Activated T-helper 9 cell treated with anti-CD3 and anti-CD28 coated beads, Interleukin-2, amount 50 U/mL, for 16 hours (primary cell): ENCODE measurements around the gene B4GALT6.
"Not testable (repeated sequence)": the region's sequence is repeated elsewhere in the genome, so short reads cannot be mapped to it uniquely, and the experiment has no call there.

Source experiments
- DNase-seq: peaks from one replicate; pipeline ENCODE4 v3.0.0-alpha.2; 2020; ENCODE audit warnings: low read depth

B4GALT6 gene, protein sequence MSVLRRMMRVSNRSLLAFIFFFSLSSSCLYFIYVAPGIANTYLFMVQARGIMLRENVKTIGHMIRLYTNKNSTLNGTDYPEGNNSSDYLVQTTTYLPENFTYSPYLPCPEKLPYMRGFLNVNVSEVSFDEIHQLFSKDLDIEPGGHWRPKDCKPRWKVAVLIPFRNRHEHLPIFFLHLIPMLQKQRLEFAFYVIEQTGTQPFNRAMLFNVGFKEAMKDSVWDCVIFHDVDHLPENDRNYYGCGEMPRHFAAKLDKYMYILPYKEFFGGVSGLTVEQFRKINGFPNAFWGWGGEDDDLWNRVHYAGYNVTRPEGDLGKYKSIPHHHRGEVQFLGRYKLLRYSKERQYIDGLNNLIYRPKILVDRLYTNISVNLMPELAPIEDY

DNA sequence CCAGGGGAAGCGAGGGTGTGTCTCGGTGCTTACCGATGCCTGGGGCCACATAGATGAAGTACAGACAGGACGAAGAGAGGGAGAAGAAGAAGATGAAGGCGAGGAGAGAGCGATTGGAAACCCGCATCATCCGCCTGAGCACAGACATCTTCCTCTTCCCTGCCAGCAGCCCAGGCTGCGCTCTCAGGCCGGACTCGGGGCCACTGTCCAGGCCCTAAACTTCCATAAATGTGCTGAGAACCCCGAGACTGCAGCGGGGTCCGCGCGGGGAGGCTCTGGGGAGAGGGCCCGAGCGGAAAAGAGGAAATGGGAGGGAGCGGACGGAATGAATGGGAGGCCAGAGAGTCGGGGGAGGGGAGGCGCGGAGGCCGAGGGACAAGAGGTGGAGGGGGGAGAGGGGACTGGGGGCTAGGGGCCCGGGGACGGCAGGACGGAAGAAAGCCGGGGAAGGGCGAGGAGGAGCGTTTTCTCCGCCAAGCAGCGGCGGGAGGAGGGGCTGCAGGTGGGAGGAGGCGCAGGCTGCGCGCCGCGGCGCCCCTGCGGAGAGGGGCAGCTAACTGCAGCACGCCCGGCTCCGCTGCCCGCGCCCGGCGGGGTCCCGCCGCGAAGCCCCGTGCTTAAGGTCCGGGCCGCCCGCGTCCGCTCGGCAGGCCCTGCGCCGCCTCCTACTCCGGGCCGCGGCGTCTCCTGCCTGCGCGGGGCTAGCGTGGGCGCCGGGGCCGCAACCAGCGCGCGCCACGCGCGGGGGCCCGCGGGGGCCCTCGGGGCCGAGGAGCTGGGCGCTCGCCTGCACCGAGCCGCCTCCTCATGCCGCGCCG lies at the start of gene B4GALT6:
Gene B4GALT6, minus strand, starts transcription at position 303 of the 818 bp plus-strand sequence. Its CDS starts 155 bp downstream, at position 148.
- DNase-seq: no peak

GRCh38 chr18:31731628-31732027 lies 47.2 kb upstream of the B4GALT6 start:
- no peak for DNase-seq

DNA sequence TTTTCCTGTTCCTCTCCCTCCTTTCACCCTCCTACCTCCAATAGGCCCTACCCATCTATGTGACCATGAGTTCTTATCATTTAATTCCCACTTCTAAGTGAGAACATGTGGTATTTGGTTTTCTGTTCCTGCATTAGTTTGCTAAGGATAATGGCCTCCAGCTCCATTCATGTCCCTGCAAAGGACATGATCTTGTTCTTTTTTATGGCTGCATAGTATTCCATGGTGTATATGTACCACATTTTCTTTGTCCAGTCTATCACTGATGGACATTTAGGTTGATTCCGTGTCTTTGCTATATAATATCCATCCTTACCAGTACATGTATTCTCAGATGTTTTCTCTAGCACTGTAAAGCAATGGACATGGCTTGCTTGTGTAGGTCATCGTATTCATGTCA lies 44.8 kb upstream of the B4GALT6 start:
- DNase-seq: not testable (repeated sequence)

DNA sequence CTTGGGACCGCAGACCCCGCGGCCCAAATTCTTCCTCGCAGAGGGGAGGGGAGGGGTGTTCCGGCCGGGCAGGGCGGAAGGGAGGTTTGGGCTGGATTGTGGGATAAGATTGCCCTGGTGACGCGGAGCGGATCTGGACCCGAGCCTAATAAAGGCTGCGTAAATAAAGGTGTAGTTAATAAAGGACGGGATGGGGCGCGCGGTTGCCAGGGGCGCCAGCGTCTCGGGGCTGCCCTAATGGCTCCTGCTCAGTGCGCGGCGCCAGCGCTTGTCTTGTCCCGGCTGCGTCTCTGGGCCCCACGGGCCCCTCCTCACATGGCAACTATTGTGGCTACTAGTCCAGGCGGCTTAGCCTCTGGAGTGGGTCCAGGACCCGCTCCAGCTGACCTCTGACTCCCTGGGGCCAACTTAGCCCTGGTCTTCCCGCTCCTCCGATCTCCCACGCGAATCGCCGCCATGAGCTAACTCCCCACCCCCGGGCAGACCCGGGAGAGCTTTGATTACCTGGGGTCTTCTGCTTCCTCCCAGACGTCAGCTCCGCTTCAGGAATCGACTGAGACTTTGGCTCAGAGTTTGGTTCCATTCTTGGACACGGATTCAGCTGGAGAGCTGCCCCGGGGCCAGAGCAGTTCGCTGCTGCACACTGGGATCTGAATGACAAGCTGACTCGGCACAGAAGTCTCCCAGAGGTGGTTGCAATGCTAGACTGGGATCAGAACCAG lies 39.8 kb upstream of the B4GALT6 start:
- no peak for DNase-seq

- no peak for DNase-seq
Measured at GRCh38 chr18:31723639-31723989, 39.2 kb upstream of the B4GALT6 start.

DNA sequence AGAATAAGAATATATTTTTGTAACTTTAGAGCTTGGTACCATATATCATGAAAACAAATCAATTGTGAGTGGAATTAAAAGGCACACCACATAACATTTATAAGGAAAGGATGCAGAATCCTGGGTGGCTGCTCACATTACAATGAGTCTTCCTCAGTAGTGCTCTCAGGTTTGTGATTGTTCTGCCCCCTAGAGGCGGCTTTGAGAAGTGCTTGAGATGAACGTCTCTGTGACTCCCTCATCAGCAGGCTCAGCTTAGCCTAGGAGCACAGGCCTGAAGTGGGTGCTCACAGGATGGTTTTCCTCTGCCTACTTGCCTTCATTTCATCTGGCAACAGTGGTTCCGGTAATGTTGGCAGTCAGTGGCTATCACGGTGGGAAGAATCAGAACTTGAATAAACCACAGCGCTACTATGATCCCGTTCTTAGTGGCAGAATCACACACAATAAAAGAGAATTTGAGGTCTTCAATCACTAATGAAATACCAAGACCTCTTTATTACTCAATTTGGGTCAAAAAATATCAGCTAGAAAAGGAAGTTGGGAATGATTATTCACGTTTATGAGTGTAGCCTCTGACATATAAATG lies 38.1 kb upstream of the B4GALT6 start:
- DNase-seq: peak; percentile 46

DNA sequence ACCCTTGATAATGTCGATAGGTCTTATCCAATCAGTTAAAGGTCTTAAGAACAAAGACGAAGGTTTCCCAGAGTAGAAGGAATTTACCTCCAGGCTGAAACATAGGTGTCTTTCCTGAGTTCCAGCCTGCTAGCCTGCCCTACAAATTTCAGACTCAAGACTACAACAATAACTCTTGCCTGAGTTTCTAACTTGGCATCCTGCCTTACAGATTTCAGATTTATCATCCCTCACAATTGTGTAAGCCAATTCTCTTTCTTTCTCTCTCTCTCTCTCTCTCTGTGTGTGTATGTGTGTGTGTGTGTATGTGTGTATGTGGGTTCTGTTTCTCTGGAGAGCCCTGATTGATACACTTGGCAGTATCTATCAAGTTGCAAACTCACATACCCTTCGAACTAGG lies 37.2 kb upstream of the B4GALT6 start:
- DNase-seq: no peak

- no peak for DNase-seq
Measured at GRCh38 chr18:31720867-31721266, 36.5 kb upstream of the B4GALT6 start.

DNA sequence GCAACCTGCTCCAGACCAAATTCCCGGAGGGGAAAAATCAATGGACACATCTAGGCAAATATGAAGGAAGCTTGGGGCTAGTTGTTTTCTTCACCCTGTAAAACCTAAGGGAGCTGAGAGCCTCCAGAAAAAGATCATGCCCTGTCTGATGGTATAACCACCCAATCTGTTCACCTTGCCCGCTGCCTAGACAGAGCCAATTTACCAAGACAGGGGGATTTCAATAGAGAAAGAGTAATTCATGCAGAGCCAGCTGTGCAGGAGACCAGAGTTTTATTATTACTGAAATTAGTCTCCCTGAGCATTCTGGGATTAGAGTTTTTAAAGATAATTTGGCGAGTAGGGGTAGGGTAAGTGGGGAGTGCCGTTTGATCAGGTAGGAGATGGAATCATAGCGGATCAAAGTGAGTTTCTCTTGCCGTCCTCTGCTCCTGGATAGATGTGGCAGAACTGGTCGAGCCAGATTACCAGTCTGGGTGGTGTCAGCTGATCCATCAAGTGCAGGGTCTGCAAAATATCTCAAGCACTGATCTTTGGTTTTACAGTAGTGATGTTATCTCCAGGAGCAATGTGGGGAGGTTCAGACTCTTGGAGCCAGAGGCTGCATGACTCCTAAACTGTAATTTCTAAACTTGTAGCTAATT lies 35.1 kb upstream of the B4GALT6 start:
- DNase-seq: no peak

- no peak for DNase-seq
Measured at GRCh38 chr18:31718386-31718785, 34.0 kb upstream of the B4GALT6 start.

DNA sequence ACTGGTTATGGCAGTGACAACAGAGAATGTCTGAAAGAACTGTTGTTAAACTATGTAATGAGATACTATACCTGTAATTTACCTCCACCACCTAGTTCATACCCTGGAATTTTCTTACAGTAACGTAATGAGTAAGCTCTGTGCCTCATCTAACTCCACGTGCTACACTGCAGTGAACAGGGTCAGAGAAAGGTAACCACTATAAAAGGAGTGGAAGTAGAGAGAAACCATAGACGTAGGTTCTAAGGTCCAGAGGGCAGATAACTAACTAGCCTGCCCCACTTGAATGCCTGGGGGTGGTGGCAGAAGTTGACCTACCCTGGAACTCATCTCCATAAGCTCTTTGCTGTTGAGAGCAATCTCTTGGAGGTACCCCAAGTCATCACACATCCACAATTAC lies 32.0 kb upstream of the B4GALT6 start:
- DNase-seq: no peak

- DNase-seq: no peak
Measured at GRCh38 chr18:31711365-31712172, 27.2 kb upstream of the B4GALT6 start.

GRCh38 chr18:31710826-31711225 lies 26.4 kb upstream of the B4GALT6 start:
- no peak for DNase-seq

GRCh38 chr18:31707815-31708214 lies 23.4 kb upstream of the B4GALT6 start:
- DNase-seq: no peak

DNA sequence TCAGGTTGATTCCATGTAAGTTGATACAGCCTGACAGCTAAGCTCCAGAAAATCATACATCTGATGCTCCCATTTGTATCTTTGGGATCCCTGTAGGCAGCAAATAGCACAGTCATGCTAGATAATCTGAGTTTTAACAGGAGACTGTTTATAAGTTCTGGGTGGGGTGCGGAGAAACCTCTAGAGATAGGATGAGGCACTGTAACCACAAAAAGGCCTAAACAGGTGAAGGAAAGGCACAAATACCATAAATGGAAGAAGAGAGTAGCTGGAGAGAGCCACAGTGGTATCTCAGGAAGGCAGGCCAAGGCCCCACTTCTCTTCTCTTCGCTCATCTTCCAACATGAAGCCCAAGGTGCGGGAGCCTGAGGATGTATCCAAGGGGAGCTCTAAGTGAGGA lies 18.1 kb upstream of the B4GALT6 start:
- no peak for DNase-seq

GRCh38 chr18:31701744-31702143 lies 17.4 kb upstream of the B4GALT6 start:
- DNase-seq: no peak

GRCh38 chr18:31700990-31701389 lies 16.6 kb upstream of the B4GALT6 start:
- no peak for DNase-seq

DNA sequence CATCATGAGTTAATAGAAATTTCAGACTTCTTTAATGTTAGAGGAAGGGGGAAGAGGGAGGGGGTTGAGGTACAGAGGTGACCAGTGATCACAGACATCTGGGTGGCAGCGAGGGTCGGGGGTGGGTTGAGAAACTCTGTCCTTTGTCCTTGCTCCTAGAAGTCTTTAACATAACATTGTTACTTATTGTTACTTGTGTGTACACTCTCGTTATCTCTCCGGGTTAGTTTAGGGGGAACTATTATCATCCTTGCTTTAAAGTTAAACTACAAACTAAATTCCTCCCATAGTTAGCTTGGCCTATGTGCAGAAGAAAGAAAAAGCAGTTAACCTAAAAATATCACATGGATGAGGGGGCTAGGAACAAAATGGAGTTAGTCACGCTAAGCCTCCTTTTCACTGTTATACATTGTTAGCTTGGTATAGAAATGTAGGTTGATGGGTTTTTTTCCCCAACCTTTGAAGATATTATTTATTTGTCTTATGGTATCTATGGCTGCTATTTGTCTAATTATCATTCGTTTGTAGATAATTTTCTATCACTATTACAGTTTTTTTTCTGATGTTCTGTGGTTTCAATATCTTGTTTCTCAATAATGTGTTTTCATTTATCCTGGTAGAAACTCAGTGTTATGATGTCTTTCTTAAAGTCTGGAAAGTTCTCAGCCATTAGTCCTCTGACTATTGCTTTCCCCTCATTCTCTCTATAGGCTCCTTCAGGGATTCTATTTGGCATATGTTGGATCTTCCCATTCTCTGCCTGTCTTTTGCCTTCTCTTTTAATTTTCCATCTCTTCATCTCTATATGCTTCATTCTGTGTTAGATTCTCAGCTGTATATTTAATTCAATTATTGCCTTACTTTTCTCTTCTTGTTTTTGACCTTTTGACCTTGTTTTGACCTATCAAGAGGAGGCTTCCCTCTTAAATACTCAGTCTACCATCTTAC lies 13.2 kb upstream of the B4GALT6 start:
- no peak for DNase-seq

- no peak for DNase-seq
Measured at GRCh38 chr18:31695989-31696388, 11.6 kb upstream of the B4GALT6 start.

- DNase-seq: no peak
Measured at GRCh38 chr18:31694297-31694696, 9.9 kb upstream of the B4GALT6 start.
